Activated CD4-positive, alpha-beta T cell treated with anti-CD3 and anti-CD28 coated beads, Interleukin-2, amount 50 U/mL, for 48 hours (primary cell): ENCODE results near the gene RASA3.
"Not testable (repeated sequence)": the region's sequence is repeated elsewhere in the genome, so short reads cannot be mapped to it uniquely, and the experiment has no call there.

Experiments
- DNase-seq, 2 experiments: peaks; one replicate each; pipeline ENCODE4 v3.0.0-alpha.2; 2020

Gene RASA3

DNA sequence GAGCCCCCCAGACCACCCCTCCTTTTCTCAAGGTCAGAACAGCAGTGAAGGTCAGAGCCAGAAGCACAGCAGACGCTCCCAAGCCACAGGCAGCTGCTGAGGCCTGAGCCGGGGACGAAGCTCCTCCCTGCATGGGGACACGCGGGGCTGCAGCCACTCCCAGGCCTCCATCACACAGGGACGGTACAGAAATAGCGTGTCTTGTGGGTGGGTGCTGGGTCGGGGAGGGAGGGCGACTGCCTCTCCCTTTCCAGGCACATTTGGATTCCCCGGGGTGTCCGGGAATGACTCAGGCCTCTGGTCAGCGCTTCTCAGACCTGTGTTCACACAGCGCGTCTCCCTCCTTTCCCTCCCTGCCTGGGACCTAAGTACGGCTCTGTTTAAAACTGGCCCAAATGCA, 33.2 kb downstream of the RASA3 start:
- DNase-seq = no peak

DNA sequence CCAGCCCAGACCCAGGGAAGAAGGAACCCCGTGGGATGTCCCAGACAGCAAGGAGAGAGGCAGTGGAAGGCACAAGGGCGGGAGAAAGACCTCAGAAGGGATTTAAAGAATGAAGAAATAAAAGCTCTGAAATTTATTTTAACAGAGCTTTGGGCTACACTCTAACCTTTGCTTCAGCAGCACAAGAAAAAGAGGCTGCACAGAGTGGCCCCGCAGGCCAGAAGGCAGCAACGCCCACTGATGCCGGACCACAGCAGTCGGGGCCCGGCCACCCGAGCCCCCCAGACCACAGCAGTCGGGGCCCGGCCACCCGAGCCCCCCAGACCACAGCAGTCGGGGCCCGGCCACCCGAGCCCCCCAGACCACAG, 33.8 kb downstream of the RASA3 start:
- DNase-seq = not testable (repeated sequence)

DNA sequence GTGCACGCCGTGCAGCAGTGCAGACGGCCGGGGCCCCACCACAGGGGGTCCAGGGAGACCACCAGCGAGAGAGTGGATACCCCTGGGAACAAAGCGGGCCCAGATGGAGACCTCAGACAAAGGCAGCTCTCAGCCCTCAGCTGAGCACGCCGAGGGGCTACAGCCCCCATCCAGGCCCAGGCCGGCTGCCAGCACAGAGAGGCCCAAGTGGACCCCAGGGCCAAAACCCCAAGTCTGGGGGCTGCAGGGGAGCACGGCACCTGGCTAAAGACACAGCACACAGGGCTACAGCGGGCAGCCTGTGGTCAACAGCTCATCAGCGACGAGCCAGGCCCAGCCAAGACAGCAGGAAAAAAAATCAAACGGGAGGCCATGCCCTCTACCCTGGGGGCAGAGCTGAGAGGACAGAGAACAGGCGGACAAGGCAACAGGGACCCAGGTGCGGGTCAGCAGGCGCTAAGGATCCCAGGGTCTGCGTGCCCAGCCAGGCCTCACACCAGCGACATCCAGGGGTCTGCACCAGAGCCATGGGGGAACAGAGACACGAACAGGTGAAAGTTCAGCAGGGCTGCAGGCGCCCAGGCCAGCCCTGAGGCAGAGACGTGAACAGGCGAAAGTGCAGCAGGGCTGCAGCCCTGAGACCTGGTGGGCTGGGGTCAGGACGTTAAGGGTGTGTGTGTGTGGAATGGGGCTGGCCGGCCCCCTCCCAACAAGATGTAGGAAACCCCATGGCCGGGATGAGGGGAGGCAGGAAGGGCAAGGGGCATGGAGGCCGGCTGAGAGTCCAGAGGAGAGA, 34.3 kb downstream of the RASA3 start:
- DNase-seq = no peak

DNA sequence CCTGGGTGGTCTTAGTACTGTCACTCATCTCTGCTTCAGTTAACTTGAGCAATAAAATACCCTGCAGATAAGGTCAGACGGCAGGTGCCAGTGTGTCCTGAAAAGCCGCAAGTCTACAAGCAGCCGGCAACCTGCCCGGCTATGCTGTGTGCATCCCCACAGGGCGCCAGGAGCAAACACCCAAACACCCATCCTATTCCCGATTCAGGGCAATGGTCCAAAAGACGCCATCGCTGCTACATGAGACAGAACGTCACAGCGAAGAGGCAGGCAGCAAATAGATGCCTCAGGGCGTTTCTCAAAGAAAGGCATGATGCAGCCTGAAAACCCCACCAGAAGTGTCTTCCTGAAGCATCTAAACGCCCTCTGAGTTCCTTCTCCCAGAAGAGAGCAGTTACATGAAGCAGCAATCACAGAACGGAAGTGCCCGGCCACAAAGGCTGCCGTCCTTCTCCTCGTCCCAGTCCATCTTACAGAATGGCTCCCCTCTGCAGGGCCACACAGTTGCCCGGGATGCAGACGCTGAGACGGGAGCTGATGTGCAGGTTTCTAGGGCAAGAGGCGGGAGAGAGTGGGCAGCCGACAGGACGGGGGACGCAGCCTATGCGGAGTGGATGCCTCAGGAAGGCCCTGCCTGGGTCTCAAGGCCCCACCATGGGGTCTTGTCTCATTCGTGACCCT, 35.1 kb downstream of the RASA3 start:
- no peak for DNase-seq

DNA sequence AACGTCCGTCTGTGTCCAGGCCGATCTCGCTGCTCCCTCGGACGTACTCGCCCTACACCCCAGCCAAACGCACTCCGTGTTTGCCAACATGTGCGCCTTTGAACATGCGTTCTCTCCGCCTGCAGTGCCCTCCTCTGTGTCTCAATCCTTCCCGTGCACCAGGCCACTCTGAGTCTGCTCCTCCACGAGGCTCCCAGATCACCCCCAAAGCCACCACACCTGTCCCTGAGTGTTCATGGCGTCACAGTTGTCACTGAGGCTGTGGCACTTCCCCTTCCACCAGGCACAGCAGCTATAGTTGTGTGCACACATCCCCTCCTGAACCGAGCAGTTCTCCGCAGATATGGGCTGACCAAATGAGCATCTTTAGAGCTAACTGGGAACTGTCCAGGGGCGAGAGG, 35.6 kb downstream of the RASA3 start:
- DNase-seq = no peak

DNA sequence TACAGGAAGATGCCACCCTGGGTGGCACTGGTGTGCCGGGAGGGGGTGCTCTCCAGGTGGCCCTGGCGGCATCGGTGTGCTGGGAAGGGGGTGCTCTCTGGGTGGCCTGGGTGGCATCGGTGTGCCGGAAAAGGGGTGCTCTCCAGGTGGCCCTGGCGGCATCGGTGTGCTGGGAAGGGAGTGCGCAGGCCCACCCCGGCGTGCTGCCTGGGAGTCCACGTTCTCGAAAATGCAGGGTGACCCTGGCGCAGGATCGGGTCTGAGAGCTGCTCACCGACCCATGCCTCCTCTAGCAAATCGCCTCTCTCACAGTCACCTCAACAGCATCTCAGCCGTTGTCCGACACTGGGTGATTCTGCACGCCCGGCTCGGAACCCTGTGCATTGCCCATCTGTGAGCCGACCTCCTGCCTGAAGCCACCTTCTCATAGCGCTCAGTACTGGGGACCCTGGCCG, 36.4 kb downstream of the RASA3 start:
- no peak for DNase-seq

DNA sequence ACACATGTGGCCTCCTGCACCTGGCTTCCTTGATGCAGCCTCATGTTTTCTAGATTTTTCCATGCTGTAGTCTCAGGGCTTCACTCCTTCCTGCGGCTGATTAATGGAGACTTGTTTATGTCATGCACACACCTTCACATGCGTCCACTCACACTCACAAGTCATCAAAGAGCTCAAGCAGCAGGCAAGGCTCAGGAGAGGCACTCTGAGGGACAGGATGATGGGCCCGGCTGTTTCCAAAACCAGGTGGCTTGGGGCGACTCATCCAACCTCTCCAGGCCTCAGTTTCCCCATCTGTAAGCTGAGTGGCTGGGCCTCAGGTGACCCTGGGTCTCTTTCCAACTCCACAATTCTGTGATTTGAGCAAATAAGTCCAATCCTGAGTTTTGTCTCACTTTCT, 36.9 kb downstream of the RASA3 start:
- no peak for DNase-seq

DNA sequence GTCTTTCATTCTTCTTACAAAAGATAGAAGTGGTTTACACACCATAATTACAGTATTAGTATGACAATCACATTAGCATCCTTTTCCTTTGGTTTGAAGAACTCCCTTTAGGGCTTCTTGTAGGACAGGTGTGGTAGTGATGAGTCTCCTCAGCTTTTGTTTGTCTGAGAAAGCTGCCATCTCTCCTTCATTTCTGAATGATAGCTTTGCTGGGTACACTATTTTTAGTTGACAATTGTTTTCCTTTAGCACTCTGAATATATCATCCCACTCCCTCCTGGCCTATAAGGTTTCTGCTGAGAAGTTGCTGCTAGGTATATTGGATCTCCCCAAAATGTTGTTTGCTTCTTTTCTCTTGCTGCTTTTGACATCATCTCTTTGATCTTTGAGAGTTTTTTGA, 39.3 kb downstream of the RASA3 start:
- no peak for DNase-seq

DNA sequence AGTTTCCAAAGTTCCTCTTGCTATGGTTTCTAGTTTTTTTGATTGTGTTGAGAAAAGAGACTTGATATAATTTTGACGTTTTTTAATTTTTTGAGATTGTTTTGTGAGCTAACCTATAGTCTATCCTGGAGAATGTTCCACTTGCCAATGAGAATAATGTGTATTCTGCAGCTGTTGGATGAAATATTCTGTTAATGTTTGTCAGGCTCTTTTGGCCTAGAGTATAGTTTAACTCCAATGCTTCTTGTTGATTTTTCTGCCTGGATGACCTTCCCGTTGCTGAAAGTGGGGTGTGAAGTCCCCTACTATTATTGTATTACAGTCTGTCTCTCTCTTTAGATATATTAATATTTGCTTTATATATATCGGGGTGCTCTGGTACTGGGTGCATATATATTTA, 40.0 kb downstream of the RASA3 start:
- no peak for DNase-seq

DNA sequence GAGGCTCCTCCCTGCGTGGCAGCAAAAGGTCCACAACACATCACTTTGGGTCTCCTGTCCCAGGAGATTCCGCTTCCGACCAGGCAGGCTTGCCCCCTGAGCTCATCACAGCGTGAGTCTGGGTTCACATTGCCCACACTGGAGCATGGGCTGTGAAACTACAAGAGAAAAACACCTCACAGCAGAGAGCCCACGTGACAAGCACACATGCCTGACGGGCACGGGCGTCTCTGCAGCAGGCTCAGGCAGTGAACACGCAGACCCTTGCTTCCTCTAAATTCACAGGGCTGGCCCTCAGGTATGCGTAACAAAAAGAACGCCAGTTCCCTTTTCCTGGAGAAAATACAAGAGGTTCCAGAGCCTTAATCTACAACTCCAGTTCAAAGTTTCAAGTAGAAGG, 41.9 kb downstream of the RASA3 start:
- no peak for DNase-seq

DNA sequence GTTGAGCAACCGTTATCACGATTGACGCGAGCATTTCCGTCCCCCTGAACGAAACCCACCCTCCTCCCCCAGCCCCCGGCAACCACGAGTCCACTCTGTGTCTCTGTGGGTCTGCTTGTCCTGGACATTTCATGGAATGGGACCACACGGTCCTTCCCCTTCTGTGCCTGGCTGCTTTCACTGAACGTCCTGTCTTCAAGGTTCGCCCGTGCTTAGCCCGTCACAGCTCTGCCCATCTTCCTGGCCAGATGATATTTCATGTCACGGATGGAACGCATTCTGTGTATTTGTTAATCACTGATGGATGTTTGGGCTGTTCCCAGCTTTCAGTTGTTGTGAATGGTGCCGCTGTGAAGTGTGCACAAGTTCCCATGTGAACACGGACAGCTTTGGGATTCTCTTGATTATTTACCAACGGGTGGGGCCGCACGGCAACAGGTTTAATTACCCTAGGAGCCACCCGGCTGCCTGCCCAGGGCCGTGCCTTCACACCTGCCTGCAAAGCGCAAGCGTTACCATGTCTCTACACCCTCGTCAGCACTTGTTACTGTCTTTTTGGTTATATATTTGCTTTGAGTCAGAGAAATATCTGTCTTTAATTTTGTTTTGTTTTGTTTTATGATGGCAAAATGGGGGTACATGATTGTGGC, 42.5 kb downstream of the RASA3 start:
- DNase-seq = no peak

DNA sequence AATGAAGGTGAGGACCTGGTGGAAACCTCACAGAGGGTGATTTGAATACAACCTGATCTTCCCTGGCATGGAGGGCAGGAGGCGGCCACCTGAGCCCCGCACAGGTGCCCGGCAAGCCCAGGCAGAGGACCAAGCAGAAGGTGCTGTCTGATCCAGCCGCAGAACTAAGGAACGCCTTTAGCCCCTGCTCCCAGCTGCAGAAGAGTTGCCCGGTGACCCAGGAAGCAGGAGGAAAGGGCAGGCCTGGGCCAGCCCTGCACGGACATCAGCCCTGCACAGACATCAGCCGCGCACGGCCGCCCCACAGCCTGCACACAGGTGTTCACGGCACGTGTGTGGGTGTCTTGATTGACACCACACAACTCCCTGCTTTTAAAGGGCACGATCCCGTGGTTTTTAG, 43.1 kb downstream of the RASA3 start:
- no peak for DNase-seq

DNA sequence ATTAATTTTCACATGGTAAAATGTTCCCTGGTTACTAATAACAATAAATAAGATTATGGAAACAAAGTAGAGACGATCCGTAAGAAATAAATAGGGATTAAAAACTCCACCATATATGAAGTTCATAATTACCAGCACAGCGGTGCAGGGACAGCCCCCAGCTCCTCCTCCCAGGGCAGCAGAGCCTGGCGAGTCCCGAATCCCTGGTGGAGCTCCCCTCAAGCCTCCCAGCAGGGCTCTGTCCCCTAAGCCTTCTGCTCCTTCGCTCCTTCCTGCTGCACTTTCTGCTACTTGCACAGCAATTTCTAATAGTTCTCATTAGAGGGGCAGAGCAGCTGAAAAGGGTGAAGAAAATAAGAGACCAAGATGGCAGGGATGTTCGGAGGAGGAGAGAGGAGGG, 43.6 kb downstream of the RASA3 start:
- DNase-seq = no peak

DNA sequence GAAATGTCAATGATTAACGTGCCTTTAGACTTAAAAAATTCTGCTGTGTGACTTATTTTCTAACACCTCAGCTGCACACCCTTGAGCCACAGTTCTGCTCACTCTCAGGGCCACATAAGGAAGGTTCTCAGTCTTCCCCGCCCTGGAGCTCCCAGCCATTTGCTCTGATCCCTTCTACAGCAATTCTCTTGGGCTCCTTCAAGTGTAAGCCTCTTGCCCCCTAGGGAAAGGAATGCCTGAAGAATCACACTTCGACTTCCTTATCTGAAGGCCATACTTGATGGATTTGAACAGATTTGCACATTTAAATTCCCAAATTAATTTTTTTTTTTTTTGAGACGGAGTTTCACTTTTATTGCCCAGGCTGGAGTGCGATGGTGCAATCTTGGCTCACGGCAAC, 44.2 kb downstream of the RASA3 start:
- no peak for DNase-seq

DNA sequence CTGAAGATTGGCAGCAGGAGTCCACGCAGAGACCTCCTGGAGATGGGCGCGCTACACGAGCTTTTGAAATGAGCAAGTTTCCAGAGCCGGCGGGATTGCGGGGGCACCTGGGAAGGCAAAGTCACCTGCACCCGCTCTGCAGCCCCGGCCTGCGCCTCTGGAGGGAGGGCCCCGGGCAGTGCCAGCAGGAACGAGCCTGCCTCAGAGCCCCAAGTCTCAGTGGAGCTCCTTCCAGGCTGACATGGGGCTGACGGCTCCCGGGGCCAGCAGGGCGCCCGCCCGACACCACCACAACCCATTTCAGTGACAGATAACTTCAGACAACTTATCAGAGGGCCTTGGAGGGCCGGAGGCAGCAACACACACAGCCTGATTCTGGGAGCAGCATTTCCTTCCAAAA, 45.0 kb downstream of the RASA3 start:
- no peak for DNase-seq

DNA sequence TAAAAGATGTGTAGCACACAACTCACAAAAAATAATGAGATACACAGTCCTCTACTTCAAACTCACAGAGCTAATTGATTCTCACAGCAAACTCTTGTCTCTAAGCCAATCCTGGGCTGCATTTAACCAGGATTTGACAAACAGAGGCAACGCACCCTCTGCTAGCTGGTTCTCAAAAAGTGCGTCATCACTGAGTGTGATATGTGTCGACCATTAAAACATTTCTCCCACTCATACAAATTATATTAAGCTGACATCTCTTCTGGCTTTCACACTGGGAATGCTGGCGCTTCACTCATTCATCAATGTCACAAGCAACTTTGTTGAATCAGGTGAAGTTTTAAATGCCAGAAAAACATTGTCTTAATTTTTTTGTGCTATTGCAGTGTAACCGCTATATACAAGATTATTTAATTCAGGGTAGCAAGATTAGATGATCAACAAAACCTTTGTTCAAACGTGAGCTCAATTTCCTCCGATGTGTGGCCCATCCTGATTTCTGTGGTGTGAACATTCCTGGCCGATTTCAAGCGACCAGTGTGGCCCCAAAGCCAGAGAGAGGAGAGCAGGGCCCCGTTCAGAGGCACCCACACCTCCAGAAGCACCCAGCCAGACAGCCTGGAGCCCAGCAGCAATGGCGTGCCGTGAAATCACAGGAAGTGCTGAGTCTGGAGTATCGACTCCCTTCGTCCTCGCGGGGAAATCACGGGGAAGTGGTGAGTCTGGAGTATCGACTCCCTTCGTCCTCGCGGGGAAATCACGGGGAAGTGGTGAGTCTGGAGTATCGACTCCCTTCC, 49.4 kb downstream of the RASA3 start:
- no peak for DNase-seq

DNA sequence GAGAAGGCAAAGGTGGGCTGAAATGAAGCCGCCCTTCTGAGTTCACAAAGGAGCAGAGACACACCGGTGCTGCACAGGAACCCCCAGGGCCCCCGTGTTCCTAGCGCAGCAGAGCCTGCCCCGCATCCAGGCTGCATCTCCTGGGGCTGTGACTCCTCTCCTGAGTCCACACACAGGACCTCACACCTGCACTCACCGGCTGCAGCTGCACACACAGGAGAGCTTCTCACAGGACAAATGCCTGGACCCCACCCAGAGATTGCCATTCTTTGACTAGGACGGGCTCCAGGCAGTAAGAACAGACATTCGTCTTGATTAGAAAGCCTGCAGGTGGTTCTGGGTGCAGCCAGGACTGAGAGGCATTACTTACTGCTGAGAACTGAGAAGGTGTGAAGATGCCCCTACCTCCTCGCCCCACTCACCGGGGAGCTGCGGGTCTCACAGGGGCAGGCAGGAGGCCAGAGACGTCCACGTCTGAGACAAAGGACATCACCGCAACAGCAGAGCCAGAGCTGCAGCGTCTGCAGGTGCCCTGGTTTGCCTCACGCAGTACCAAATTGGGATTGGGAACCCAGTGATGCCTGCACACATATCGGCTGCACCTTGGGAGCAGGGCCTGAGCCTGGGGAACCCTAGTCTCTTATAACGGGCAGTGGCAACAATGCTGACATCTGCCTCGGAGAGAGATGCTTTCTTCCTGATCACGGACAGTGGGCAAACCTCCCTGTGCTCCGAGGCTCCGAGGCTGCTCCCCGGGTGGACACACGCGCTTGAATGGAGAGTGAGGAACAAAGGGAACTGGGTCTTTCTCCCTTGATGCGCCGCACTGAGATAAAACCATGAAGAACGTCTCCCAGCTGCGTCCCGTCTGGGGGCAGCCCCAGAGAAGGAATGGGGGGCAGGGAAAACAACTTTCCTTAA, 50.4 kb downstream of the RASA3 start:
- no peak for DNase-seq

DNA sequence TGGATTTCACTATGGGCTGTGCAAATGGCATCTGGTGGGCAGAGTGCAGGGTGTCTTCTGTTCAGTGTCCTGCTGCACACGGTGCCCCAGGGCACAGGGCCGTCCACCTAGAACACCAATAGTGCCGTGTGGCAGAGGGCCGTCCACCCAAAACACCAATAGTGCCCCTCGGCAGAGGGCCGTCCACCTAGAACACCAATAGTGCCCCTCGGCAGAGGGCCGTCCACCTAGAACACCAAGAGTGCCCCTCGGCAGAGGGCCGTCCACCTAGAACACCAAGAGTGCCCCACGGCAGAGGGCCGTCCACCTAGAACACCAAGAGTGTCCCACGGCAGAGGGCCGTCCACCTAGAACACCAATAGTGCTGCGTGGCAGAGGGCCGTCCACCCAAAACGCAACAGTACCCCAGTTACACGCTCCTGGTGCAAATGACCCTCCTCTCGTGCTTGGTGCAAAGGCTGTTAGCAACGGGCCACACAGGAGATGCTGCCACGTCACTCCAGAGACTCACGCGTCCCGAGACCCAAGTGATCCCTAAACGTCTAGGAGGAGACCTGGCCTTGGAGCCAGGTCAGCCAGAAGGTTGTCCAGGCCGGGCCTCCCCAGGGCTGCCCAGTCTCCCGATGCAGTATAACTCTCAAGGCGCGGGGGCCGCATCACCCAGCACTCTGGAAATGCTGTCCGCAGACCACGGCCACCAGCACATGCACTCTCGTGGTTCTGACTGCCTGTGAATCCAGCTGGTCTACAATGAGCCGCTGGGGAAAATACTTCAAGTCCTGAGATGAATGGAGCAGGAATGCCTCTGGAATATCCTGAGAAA, 51.5 kb downstream of the RASA3 start:
- DNase-seq = no peak

DNA sequence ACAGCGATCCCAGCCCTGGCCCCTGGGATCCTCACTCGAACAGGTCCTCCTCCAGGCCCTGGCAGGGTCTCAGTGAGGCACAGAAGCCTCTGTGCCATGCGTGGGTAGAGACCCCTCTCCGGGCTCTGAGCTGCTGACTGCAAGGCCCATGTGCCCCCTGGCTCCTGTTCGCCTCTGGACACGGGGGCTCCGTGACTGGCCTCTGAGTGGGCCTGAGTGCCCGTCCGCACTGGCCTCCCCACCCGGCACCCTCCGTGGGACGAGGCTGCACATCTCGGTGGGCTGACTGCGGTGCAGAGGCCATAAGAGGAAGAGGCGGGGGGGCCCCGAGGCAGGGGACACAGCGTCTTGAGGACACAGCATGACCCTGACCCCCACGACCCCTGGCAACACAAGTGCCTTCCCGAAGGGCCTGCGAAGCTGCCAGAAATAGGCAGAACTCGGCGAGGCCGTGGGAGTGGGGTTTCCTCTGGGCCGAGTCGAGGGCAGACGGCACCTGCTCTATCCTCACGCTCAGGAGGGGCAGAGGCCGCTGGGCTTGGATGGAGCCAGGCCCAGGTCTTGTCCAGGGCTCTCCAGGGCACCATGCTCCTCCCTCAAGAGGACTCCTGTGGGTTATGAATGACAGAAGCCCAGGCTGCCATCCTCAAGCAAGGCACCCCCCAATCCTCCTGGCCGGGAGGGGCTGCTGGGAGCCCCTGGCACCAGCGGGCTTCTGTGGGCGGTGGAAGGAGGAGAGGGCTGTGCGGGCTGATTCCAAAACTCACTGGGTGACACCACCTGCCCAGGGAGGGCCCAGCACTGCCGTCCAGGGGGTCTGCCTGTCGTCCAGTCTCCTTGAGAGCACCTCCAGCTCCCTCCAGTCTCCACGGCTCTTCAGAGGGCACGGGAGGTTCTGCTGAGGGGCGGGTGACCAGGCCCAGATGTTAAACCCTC, 52.6 kb downstream of the RASA3 start:
- no peak for DNase-seq
